T-helper 1 cell treated with Interleukin-12 subunit alpha and Interleukin-12 subunit beta and Interleukin-4 antibody, amounts not matched to agents 30 ng/mL and 1 ng/mL, for 36 hours (primary cell): ENCODE data around the gene FAM227A. TPM values are rescaled to one million over a fixed set of nuclear protein-coding genes. Genes with fewer than 3 reads are reported as not detected.

Source experiments
- intact Hi-C: fragments of 100-400 bp; cut with micrococcal nuclease; formaldehyde crosslinking; loops from one replicate; pipeline ENCODE4 v1.15.1; 2024
- total RNA-seq: library from RNA; stranded (reverse); gene quantifications from 2 replicates; pipeline ENCODE4 v1.2.3, GENCODE V29; 2022

FAM227A gene
- total RNA-seq = 0.39 TPM in 1 of 2 replicates, not detected in the other

DNA sequence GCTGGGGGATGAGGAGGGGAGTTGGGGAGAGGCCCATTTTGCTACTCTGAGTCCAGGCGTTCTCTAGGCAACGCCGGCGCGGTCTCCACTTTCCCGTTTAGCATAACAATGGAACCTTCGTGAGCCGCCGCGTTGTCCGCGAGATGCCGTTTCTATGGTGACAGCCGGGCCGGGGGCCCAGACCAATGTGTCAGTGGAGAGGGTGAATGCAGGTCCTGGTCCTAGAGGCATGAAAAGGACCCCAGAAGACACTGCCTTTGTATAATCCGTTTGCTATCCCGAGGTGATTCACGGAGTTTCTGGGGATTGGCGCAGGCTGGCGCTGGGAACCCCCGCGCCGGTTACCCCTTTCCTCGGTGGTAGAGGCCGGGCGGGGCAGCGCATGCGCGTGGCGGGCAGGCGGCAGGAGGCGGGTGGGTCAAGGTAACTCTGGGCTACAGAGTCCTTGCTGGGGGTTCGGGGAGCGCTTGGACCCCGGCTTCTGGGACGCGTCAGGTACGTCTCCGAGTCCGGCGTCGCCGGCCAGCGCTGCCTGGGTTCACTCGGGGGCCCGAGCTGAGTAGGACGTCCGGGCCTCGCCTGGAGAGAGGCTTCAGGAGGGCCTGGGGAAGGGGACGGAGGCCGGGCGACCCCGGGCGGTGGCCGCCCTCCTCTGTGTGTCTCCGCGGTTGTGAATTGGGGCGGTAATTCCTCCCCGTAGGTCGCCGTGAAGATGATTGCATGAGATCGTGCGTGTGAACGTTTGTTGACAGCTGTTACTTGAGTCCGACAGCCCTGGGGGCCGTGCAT lies at the start of gene FAM227A, which contains the start of gene CBY1:
Gene FAM227A, minus strand, starts transcription at position 137 of the 789 bp plus-strand sequence. CDS start 6,224 bp downstream, outside the sequence.
Gene CBY1, plus strand, starts transcription at position 383 of the 789 bp plus-strand sequence. CDS start 11,417 bp downstream, outside the sequence.
- intact Hi-C loops = loop anchor here (1.0 to 2.0 kb wide), 8 partner anchors 25 to 704 kb away; partner anchors contain the start of genes C22orf23, DDX17, DMC1 and DNAL4

DNA sequence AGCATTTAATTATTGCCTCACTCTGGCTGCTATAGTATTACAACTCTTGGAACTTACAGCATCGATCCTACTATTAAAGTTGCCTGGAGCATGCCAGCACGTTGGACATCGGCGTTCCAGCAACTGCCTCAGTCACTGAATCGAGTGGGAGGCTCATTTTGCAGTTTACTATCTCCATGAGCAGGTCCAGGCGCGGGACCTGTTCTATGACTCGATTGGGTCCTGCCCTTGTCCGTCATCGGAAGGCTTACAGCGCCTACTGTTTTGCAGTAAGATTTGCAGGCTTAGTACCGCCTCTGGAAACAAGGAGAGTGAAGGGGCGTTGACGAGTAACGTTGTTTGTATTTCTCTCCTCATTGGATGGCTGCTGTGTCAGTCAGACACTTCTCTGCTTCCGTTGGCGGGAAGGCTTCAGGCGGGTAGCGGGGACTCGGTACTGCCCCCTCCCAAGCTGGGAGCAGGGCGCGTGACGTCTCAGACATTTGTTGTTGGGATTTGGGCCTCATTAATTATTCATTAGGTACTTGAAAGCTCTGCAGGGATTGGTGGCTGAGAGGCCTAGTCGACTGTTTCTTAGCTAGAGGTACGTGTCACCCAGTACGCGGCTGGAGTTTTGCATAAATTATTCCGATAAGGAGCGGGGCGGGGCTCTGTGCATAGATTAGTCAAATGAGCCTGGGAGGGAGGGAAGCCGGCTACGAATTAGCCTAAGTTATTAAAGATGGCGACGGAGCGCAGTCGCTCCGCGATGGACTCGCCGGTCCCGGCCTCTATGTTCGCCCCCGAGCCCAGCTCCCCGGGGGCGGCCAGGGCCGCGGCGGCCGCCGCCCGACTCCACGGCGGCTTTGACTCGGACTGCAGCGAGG lies 49.3 kb upstream of the FAM227A start, which contains the start of gene GTPBP1:
Gene GTPBP1, plus strand, starts transcription at position 710 of the 866 bp plus-strand sequence. Its CDS starts 12 bp downstream, at position 722.
- intact Hi-C loops = loop anchor here (1.0 to 5.0 kb wide), 16 partner anchors 24 to 817 kb away; partner anchors contain the start of genes ATF4, CBX6, CBX7 and CBY1

DNA sequence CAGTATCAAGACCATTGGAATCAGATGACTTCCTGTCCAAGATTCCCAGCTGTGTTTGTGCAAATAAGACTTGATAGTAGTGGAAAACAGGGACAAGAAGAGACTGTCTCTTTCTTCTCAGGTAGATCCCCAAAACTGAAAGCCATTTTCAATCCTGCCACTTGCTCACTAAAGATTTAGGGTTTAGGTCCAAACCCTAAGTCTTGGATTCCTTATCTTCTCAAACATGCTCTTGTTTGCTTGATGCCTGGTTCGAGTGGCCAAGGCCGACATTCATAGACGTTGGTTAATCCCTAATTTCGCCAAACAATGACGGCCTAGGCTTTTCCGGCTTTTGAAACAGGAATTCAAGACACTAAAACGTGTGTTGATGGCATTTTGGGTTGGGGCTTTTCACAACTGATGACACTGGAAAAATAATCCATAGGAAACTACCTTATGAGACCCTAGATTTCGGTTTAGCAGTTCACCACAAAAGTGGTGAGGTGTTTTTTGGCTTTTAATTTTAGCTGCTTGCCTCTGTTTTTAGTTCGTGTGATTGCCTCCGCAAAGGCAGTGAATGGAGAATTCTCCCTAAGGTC lies 48.6 kb upstream of the FAM227A start:
- intact Hi-C loops = loop anchor here (1.0 to 5.0 kb wide), 16 partner anchors 23 to 818 kb away; partner anchors contain the start of genes ATF4, CBX6, CBX7 and CBY1

DNA sequence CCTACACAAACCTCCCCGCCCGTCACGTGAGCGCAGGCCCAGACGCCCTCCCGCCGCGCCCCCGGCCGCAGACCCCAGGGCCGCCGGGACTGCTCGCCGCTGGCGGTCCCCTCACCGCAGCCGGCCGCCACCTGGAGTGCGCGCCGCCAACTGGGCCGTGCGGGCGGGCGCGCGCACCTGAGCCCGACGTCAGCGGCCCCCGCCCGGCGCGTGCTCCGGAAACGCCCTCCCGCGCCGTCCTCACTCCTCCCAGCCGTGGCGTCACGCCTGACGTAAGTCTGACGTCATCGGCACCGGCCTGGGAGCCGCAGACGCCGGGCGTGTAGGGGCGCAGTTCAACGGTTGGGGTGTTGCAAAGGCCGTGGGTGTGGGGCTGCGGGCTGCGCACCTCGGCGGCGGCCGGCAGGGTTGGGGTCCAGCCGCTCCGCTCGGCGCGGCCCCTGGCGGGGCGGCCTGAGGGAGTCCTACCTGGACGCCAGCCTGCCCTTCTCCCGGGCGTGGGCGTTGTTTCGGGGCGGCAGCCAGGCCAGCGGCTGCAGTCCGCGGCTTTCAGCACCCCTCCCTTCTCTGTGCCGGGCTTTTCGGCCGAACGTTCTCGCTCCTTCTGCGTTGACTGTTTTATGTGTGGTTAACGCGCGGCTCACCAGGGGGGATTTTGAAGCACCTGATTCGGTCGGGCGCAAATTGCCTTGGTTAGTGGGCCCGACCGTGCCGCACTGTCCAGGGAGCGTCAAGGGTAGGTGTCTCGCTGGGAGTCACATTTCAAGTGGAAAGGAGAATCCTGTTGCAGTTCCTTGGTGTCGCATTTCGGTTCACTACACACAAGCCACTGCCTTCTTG lies 44.8 kb upstream of the FAM227A start, which contains the start of gene JOSD1:
Gene JOSD1, minus strand, starts transcription at position 155 of the 840 bp plus-strand sequence. CDS start 956 bp downstream, outside the sequence.
- intact Hi-C loops = loop anchor here (1.0 to 2.0 kb wide), 4 partner anchors 20 to 1476 kb away; partner anchors contain the start of genes CBY1, DDX17, FAM227A and TNRC6B

DNA sequence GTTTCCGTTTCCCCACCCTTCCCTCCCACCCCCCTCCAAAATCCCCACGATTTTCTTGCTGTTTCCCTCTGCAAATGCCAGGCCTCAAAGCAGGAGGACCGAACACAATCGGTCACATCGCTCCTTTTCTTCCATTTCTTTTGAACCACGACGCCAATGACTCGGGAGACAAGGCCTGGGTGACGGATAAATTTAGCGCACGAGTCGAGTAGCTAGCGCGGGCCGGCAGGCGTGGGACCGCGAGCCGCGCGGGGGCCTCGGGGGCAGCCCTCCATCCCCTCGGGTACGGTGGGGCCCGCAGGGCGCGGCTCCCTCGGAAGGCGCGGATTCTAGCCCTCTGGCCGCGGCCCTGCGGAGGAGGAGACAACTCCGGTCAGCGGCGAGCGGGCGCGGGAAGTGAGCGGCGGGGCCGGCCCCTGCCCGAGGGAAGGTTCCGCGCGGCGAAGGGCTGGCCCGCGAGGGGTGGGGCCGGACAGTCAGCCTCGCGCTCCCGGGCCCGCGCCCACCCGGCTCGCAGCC lies 44.1 kb upstream of the FAM227A start:
- intact Hi-C loops = loop anchor here (1.0 to 2.0 kb wide), 2 partner anchors 19 to 1476 kb away; partner anchors contain the start of genes TNRC6B and TOMM22

DNA sequence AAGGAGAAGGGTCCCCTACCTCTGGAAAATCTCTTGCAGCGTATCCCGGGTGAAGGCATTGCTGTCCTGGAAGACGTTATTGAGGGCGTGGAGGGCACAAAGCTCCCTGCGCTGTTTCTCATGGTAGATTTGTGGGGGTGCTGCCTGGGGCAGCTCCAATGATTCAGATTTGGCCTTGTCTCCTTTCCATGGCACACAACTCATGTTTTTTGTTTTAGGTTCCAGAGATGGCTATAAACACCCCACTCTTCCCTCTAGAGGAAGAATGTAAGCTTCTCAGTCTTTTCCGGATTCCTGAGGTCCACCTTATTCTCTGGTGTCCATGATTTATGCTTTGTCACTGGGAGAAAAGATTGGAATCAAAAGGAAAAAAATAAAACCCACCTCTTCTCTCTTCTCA lies 43.6 kb upstream of the FAM227A start:
- intact Hi-C loops = loop anchor here (1.0 to 2.0 kb wide), 2 partner anchors 18 to 1477 kb away; partner anchors contain the start of genes TNRC6B and TOMM22

DNA sequence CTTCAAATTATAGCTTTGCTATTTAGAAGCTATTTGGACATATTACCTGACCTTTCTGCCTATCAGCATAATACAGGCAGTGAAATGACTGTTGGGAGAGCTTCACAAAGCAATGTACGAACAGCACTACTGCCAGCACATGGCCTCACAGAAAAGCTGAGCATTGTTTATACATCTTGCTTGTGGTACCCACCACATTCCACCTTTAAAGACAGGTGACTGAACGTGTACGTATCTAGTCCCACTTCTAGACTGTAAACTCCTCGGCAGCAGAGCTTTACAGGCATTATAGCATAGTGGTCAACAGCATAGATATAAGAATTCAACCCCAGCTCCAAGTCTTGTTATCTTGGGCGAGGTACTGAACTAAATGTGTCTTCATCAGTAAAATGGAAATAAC lies 43.0 kb upstream of the FAM227A start:
- intact Hi-C loops = no loop called here

DNA sequence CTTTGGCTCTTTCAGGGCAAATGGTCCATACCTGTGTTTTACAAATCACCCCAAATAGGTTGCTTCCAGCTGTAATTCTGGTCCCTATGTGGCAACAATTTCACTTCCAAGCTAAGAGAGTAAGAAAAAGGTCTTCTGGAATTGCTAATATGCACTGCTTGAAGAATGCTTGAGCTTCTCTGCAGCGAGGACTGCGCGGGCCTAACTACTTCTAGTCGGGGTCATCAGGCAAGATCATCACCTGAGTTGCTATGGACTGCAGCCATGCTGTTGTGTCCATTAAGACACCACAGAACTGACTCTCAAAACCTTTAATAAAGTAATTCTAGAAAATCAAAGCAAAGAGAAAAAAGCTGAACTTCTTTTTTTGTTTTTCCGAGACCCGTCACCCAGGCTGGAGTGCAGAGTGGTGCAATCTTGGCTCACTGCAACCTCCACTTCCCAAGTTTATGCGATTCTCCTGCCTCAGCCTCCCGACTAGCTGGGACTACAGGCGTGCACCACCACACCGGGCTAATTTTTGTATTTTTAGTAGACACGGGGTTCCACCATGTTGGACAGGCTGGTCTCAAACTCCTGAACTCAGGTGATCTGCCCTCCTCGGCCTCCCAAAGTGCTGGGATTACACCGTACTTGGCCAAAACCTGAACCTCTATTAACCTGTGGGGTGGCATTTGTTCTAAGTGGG lies 42.4 kb upstream of the FAM227A start:
- intact Hi-C loops = no loop called here

DNA sequence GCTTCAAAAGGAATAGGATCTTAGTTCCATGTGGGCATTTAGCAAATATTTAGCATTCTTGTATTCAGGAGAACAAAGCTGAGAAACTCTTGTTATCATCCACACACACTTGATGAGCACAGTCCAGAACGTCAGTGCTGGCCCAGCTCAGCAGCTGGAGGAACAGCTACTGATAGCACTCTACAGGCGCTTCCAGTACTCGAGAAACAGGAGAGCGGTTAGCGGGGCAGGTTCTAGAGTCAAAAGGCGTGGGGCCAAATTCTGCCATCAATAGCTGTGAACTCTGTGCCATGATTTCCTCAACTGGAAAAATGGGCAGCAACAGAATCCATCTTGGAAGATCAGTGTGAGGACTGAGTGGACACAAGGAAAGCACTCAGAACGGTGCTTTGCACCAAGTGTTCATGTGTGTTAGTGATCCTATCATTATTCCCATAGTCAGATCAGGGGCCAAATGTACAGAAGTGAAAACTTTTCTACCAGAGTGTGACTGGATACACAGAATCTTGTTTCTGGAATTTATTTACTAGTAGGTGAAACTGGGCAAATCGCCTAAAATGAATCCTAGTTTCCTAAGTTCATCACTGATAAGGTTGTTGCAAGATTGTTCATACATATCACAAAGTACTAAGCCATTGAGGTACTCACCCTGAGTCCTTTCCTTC lies 41.4 kb upstream of the FAM227A start:
- intact Hi-C loops = no loop called here

DNA sequence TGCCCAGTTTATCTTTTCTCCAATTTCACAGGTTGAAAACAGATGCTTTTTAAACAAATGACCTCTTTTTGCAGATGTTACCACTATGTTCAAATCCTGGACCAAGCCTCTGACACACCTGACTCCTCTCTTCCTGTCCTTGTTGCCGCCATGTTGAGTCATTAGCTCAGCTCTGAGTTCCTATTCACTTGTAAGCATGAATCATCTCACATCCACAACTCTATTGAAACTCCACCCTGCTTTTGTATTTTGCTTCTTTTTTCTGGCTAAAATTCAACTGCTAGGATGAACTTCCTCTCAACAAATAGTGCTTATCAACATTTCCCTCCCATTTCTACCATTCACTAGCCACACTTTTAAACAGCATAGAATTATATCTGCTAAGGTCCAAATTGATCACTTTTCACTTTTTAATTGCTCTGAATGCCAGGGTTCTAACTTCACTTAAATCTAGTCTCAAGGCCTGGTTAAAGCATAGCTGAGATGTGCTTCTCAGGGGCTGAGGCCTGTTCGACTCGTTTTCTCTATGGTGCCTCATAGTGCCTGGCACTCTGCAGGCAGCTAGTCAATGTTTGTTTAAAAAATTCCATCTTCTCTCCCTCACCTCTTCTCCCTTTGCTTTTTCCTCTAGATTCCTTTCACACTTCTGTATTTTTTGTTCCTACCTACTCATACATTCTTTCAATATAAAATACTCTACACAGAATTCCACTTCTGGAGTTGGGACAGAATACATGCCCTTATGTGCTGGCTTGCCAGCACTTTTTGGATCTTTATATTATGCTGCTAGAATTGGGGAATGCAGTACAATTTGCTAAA lies 40.6 kb upstream of the FAM227A start:
- intact Hi-C loops = loop anchor here (1.0 kb wide), 1 partner anchor 16 kb away; the partner anchor contains the start of gene TOMM22

DNA sequence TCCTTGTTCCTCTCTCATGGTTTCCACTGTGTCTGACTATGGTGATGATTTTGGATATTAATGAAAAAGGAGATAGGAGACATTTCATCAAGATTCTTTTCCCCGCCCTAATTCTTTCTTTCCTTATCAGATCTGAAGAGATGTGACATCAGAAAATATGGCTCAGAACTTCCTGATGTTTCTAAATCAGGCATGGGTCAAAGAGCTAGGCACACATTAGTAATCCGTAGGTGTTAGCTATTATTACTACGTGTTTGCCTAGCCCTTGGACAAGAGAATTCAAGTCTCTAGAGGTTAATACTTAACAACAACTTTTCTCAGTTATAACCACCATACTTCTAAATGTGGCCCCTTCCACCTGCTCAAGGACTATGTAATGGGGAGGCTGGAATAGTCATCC lies 38.7 kb upstream of the FAM227A start:
- intact Hi-C loops = no loop called here

DNA sequence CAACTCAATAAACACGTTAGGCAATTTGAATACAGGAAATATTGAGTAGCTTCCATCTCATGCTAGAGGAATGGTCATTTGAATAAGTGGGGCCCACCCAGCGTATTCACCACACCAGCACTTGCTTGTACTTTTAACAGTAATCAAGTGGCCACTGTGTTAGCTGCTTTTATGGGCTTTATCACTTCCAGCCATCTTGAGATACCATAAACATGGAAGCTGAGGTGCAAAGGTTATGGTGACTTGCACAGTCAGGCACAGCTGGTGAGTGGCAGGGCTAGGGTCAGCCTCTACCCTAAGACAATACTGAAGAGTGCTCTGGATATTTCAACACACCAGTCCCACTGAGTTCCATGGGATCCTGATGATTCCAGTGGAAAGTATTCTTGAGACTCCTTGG lies 37.9 kb upstream of the FAM227A start:
- intact Hi-C loops = no loop called here

DNA sequence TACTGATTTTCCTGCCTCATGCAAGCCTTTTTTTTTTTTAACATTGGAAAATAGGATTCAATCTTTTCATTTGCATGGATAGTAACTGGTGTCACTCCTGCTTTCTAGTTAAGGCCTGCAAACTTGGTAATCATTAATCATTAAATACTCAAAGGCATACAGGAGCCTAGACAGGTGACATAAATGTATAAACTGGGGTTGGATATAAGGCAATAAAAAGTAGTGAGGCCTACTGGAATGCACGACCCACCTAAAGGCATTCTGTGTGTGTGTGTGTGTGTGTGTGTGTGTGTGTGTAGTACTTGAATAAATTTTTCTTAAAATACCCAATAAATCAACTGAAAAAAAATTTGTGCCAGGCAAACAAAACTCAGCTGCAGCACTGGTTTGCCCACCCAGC lies 33.5 kb upstream of the FAM227A start:
- intact Hi-C loops = no loop called here

DNA sequence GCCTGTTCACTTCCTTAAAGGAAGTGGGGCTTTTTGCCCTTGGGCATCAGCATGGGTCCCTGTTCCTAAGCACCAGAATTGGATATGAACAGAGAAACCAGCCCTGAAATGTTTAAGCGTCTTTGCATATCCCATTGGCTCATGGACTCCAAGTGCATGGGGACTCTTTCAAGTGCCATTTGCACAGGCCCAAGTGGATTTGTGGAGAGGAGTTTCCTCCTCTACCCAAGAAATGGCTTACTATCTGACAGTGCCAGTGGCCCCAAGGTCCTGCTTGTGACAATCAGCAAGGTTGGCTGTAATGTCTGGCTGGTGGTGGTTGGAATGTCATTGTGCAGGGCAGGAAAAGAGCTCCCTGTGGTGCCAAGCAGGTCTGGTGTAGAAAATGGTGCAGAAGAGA lies 29.6 kb upstream of the FAM227A start:
- intact Hi-C loops = no loop called here

DNA sequence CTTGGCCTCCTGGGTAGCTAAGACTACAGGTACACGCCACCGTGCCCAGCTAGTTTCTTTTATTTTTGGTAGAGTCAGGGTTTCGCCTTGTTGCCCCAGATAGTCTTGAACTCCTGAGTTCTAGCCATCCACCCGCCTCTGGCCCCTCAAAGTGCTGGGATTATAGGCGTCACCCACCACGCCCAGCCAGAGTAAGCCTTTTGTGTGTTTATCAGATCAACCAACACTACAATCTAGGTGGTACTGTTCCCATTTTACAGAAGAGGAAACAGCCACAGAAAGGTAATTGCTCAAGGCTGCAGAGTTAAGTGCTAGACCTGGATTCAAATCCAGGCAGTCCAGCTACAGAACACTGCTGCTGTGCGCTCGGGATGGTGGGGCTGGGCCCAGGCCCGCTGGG lies 28.7 kb upstream of the FAM227A start:
- intact Hi-C loops = no loop called here

DNA sequence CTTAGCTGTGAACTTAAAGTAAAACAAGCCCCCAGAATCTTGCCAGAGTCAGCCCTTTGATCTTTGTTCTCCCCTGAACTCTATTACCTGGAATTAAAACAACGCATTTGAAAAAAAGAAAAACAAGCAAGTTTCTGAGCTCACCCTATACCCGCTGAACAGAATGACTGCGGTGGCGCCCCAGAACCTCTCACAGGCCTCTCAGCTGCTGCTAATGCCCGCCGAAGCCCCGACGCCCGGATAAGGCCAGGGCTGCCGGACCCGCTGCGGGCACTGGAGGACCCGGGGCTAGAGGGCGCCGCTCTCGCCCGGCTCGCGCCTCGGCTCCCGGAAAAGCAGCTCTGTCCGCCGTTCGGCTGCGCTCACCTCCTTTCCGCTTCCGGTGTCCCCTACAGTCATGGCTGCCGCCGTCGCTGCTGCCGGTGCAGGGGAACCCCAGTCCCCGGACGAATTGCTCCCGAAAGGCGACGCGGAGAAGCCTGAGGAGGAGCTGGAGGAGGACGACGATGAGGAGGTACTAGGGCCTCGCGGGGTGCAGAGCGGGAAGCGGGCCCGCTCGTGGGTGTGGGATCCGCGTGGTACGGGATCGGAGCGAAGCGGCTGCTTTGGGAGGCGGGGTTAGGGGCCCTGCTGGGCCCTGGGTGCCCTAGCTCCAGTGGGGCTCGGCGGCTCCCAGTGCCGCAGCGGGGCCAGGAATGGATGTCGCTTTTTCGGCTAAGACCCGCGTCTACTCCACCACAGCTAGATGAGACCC lies 25.6 kb upstream of the FAM227A start, which contains the start of gene TOMM22:
Gene TOMM22, plus strand, starts transcription at position 376 of the 754 bp plus-strand sequence. Its CDS starts 22 bp downstream, at position 398.
- intact Hi-C loops = loop anchor here (1.0 kb wide), 6 partner anchors 15 to 175 kb away; partner anchors contain the start of genes DDX17, DMC1, GTPBP1 and JOSD1
